DND-41 (cell line): ENCODE measurements around the gene RGS2.

Experiments
- EZH2 ChIP-seq: IDR thresholded peaks from 3 replicates; pipeline ENCODE4 v1.6.1; 2012; ENCODE audit warnings: borderline replicate concordance, low read depth, mild to moderate bottlenecking, moderate library complexity, low read length, inconsistent platforms; ENCODE audit not compliant: severe bottlenecking
- TF ChIP-seq, protein P1 (sequence below): IDR thresholded peaks from 2 replicates; pipeline ENCODE4 v1.5.1; 2012; ENCODE audit warnings: borderline replicate concordance, low read length, moderate library complexity, mild to moderate bottlenecking; ENCODE audit not compliant: poor library complexity, severe bottlenecking; ENCODE audit errors: extremely low read depth

DNA sequence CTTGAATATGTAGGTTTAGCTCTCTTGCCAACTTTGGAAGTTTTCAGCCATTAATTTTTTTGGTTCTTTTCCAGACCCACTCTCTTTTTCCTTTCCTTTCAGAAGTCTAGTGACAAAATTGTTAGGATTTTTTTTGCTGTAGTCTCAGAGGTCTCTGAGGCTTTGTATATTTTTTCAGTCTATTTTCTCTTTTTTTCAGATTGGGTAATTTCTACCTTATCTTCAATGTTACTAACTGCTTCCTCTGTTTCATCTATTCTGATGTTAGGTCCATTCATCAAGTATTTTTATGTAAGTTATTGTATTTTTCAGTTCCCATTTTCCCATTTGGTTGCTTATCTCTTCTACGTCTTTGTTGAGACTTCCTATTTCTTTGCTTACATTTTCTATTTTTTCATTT lies 15.7 kb downstream of the RGS2 start:
- TF ChIP-seq, protein P1, sequence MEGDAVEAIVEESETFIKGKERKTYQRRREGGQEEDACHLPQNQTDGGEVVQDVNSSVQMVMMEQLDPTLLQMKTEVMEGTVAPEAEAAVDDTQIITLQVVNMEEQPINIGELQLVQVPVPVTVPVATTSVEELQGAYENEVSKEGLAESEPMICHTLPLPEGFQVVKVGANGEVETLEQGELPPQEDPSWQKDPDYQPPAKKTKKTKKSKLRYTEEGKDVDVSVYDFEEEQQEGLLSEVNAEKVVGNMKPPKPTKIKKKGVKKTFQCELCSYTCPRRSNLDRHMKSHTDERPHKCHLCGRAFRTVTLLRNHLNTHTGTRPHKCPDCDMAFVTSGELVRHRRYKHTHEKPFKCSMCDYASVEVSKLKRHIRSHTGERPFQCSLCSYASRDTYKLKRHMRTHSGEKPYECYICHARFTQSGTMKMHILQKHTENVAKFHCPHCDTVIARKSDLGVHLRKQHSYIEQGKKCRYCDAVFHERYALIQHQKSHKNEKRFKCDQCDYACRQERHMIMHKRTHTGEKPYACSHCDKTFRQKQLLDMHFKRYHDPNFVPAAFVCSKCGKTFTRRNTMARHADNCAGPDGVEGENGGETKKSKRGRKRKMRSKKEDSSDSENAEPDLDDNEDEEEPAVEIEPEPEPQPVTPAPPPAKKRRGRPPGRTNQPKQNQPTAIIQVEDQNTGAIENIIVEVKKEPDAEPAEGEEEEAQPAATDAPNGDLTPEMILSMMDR = no peak
- no peak for TF ChIP-seq EZH2
